SHP77 (cell line): Measurements from ENCODE around the gene TST.
A peak's percentile ranks its signal among the peaks of the same experiment; 100 is the strongest.

Experiments
- DNase-seq, 2 experiments: peaks; one replicate each; lab custom pipeline; 2025; lab: John Stamatoyannopoulos, UW

The TST gene

DNA sequence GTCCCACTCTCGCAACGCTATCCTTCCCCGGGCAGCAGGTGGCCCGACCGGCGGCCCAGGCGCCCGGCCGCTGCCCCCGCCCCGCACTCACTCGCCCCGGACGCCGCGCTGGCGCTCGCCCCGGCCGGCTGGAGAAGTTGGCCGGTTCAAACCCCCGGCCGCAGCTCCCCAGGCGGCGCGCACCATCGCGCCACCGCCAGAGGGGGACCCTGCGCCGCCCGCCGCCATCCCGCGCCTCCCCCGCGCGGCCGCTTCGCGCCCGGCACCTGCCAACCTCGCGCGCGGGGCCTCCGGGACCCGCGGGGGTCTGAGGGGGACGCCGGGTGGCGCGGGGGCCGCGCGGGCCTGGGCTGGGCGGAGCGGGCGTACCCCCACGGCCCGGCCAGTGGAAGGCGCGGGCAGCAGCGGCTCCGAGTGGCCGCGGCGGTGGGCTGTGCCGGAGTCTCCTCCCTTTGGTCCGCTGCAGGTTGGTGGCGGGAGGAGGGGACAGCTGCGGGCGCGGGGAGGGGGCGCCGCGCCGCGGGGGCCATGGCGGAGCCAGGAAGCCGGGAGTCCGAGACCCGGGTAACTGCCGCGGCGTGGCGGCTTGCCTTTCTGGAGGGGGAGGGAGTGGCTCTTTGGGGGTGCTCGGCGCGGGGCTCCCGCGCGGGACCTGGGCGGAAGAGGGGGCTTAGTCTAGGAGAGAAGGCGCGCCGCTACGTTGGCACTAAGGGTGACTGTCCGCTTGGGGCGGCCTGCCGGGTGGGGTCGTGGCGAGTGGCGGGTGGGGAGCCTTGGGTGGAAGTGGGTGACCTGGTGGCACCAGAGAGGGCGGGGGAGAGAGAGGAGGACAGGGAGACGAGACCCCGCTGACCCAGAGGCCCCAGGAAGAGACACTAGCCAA is at the start of gene TST, which contains the start of gene MPST:
TST (minus strand) TSS at position 139 of the 883 bp plus-strand sequence. CDS start 715 bp downstream, outside the sequence.
MPST (plus strand) TSS at position 434 of the 883 bp plus-strand sequence; CDS start at position 529, 95 bp downstream.
- DNase-seq: peak; percentile 65 to 67

DNA sequence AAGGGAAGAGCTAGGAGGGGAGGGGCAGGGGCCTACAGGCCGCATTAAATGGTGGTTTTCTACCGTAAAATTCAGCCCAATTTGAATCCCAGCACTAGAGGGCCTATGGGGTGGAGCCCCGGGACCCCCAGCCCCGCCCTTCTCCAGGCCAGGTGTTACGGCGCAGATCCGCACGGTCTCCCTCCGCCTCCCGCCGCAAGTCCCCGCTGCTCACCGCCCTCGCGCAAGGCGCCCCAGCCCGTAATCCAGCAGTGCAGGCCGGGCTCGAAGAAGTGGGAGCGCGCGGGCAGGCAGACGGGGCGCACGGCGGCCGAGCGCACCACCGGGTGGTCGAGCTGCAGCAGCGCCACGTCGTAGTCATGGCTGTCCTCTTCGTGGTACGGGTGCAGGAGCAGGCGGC is 49.6 kb upstream of the TST start:
- no peak for DNase-seq

DNA sequence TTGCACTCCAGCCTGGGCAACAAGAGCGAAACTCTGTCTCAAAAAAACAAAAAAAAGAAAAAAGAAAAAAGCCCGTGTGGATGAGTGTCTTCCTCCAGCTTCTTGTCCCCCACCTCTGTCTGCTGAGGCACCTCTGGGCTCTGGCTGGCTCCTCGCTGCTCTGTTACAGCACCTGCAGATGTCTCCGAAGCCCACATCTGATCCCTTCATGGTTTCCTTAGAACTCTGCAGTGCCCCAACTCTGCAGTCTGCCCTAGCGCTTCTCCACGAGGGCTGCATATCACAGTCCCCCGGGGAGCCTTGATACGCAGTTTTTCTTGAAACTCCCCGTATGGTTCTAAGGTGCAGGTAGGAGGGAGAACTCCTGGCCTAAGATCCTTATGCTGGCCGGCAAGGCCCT is 48.2 kb upstream of the TST start:
- DNase-seq: no peak

DNA sequence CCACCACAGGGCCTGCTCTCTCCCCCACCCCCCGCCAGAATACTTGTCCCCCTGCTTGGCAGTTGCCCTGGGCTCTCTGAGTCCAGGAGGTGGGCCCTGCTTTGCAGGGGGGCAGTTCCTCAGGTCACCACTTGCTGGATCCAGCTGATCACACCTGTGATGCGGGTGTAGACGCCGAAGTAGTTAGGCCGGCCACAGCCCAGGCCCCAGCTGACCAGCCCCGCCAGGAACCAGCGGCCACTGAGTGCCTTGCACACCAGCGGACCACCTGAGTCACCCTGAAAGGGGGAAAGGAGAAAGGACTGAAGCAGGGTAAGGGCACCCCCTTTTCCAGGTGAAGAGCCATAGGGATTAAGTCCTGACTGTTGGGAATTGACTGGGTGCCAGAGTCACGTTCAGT is 46.7 kb upstream of the TST start:
- DNase-seq: no peak

DNA sequence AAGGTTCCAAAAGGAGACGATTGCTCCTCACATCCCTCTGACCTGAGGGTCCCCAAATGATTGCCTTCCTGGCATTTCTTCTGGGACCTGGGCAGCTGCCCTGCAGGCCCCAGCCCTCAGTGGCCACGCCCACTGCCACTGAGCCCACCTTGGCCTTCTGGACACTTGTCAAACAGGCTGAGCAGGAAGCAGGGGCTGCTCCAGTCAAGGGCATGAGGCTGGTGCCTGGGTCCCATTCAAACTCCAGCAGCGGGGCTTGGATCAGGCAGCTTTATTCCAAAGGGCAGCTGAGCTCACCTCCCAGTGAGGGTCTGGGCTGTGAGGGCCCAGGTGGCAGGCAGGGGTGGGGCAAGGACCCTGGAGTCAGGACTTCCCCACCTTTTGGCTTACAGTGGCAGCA is 45.9 kb upstream of the TST start:
- DNase-seq: no peak

DNA sequence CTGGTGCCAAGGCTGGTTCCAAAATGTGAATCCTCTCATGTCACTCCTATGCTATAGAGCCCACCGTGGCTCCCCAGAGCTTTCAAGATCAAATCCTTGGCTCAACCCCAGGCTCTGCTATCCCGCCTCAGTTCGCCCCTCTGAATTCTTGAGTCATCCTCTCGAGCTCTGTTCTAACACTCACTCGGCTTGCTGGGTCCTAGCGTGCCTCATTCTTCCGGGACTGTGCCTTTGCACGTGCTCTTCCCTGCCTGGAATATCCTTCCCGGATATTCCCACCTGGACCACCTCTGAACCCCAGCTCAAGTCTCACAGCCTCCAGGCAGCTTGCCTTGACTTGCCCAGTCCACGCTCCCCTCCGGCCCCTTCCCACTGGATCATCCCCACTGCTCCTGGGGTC is 45.3 kb upstream of the TST start:
- no peak for DNase-seq

DNA sequence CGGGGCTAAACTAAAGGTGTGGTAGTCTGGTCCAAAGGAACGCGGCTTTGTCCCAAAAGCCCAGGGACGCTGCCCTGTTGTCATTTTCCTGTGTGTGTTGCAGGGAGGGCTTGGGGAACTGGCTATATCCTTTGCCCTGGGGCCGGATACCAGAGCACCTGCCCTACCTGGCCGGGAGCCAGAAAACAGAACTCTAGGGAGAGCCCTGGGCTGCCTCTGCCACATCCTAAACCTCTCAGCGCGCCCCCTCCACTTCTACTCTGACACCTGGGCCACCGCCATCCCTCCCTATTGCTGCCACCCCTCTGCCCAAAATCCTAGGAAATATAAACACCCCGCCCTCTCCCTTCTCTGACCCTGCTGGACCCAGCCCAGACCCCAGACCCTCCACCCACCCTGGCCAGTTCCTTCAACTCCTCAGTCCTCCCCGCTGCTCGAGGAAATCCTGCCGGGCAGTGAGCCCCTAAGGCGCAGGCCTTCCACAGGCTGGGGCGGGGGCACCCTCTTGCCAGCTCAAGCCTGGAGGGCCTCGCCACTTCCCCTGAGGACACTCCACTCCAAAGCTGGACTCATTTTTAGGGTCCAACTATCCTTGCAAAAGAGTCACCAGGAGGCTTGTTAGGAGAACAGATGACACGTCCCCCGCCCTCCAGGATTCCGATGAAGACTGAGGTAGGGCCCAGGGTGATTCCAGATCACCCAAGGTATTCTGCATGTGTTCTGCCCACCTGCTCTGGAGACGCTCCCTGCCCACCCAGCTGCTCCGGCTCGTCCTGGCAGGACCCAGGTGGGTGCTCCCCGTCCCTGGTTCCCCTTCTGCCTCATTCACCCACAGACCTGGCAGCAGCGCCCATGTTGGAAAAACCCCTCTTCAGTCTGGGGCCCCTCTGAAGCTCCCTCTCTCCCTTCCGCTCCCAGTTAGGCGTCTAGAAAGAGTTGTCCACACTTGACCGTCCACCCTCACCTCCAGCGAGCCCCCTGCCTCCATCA is 44.5 kb upstream of the TST start:
- peak; percentile 74 to 85 for DNase-seq

DNA sequence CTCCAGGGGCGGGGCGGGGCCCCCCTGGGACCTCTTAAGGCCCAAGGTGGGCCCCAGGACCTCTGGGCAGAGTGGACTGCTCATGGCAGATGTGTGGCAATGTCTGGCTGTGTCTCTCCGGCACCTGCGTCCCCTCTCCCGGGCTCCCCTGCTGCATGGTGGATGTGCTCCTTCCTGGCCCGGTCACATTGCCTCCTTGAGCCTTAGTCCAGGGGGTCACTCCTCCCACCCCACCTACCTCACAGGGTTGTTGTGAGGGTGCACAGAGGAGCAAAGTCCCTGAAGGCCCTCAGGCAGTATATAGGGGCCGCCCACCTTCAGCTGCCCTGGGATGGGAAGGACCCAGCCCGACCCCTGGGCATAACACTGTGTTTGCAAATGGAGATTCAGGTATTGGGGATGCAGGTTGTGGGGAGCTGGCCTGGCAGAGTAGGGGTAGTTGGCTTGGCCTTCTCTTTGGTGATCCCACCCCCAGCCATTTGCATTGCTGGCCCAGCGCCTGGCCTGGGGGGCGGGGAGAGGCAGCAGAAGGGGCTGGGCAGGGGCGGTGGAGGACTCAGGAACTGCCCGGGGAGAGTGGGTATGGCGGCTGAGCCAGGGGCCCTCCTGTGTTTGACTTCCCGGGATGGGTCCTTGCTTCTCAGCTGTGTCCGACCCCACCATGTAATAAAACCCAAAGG is 43.6 kb upstream of the TST start:
- no peak for DNase-seq

DNA sequence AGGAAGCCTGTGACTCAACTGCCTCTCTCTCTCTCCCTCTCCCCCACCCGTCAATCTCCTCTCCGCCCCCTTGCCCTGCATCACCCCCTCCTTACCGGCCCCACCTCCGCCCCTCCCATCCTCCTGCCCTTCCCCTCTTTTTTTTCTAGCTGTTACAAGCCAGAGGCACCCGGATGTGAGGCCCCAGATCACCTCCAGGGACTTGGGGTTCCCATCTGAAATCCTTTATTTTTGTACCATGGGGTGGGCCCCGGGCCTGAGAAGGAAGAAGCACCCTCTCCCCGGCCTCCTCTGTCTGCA is 43.1 kb upstream of the TST start:
- no peak for DNase-seq

DNA sequence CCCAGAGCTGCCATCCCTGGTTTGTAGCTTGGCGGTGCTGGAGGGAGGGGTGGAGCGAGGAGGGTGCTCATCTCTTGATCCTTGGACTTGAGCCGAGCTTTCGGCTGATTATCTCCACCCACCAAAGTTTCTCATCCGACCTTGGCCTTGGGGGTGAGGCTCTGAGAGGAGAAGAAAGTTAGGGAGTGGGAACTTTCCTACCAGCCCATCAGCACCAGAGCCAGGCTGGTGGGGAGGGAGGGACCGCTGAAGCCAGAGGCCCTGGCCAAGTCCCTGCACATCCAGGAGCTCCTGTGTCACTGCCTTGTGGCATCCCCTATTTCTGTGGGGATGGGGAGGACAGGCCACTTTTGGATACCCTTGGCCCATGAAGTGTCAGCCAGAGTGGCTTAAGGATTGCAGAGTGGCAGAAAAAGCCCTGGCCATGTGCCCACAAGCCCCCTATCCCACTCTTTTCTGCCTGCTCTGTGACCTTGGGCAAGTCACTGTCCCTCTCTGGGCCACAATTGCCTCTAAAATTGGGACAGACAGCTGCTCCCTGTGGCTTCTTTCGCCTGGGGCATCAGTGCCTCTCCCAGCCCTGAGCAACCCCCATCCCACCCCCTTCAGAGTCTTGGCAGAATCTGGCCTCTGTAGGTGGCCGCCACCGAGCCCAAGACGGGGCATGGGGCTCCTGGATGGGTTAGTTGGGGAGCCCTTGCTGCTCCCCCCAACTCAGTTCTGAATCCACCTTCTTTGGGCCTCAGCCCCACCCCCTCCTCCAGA is 42.5 kb upstream of the TST start:
- no peak for DNase-seq

DNA sequence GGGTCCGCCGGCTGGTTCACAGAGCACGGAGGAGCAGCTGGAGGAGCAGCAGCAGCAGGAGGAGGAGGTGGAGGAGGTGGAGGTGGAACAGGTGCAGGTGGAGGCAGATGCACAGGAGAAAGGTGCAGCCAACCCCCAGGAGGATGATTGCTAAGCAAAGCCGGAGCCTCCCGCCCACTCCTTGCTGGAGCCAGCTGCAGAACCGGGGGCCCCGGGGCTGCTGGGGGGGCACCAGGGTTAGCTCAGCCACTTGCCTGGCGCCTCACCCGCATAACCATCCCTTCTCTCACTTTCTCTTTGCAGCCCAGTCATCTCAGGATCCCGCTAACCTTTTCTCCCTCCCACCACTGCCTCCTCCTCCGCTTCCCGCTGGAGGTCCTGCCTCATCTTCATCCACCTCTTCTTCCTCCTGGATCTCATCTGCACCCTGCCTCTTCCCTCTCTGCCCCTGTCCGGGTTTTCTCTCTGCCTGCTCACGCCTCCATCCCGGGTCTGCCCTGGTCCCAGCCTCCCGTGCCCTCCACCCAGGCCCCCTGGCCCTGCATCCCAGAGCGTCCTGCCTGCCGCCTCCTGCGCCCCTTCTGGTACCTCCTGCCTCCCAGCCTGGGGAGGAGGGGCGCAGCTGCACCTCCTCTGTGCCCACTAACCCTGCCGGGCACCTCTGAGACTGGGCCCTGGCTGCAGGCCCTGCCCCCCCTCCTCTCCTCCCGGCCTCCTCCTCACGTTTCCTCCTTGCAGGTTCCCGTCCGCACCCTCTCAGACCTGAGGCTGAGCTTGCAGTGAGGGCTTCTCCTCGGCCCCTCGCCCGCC is 41.8 kb upstream of the TST start:
- DNase-seq: no peak

DNA sequence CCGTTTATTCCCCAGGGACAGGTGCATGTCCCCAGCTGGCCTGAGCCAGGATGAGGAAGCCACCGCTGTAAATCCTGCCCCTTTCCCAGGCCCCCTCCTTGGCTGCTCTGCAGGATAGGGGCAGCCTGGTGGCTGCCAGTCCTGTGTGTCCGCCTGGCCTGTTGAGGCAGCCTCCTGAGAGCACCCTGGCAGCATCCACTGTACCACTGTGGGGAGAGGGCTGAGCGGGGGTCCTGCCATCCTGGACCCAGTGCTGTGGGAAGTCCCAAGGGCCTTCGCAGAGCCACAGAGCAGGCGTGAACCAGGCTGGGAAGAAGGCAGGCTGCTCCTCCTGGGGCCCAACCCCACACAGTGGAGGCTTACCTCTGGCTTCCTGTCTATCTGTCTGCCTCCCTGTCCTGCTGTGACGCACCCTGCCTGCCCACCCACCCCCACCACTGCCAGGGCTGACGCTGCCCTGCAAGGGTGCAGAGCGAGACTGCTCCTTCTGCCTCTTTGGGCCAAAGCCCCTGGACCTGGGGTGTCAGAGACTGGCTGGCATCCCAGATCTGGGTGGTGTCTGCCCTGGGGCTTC is 40.7 kb upstream of the TST start:
- no peak for DNase-seq

DNA sequence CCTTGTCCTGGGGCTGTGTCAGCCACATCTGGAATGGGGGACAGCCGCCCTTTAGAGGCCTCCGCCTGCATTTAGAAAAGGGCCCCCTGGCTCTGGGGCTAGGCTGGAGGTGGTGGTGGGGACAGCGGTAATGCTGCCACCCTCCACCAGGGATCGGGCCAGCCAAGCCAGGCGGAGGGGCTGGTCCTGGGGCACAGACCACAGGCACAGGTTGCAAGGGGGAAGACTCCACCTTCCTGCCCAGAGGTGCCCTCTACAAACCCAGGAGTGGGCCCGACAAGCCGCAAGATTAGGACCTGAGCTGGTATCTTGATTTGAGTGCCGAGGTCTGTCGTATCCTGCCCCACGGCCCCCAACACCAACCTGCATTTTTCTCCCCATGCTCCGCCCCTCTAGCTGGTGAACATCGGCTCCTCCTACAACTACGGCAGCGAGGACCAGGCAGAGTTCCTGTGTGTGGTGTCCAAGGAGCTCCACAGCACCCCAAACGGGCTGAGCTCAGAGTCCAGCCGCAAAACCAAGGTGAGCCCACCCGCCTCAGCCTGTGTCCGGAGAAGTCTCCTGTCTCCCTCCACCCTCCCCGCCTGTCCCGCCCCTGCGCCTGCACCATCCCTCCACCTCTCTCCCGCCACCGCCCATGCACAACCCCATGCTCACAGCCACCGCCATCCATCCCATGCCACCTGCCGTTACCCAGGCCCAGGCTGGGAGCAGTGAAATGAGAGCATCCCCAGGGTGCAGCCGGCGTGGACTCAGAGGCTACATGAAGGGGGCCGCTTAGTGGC is 39.9 kb upstream of the TST start:
- DNase-seq: no peak

DNA sequence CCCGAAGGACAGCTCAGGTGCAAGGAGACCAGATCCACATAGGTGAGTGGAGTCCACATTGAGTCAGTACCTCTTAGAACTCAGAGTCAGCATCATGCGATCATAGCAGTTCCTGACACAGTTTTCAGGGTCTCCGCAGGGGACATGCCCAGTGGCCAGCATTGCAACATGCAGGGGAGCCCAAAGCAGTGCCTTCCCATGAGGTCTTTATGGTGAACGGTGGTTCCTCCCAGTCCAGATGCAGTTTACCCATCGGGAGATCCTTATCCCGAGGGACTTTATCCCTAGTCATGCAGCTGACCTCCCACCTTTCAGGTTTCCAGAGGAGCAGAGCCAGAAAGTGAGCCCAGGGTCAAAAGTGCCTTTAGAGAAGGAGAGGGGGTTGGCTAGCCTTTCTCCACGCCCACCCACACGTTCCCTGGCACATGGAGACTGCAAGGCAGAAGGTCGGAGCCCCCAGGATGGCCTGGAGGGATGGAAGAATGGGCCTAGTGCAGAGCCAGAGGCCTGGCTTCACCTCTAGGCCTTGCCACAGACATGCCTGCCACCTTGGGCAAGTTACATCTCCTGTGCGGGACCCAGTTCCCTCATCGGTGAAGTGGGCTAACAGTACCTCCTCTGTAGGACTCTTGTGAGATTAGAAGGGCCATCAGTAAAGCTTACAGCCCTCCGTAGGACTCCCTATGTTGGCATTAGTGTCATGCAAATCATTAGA is 38.7 kb upstream of the TST start:
- no peak for DNase-seq

DNA sequence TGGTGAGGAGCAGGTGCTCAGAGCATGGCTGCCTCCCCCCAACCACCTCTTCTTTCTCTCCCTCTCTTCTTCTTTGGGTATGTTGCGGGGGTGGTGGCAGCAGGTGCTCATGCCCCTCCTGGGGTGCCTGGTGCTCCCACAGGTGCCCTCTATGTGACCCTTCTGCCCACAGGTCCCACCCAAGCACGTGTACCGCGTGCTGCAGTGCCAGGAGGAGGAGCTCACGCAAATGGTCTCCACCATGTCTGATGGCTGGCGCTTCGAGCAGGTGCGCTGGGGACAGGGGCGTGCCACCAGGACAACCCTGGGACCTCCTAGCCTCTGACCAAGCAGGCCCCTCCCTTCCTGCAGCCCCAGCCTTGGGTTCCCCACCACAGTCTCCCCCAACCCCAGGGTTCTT is 38.0 kb upstream of the TST start:
- no peak for DNase-seq

DNA sequence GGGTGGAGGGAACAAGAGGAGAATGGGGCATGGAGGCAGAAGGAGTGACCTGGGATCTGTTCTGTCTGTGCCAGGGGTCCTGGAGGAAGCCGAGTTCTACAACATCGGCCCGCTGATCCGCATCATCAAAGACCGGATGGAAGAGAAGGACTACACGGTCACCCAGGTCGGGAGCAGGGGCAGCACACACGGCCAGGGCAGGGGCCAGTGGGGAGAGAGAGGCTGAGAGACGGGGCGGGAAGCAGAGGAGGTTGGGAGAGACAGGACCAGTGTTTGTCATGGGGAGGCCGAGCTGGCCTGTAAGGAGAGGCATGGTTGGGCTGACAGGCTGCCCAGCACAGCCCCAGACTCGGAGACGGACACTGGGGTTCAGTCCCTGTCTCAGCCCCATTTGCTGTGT is 37.0 kb upstream of the TST start:
- no peak for DNase-seq

DNA sequence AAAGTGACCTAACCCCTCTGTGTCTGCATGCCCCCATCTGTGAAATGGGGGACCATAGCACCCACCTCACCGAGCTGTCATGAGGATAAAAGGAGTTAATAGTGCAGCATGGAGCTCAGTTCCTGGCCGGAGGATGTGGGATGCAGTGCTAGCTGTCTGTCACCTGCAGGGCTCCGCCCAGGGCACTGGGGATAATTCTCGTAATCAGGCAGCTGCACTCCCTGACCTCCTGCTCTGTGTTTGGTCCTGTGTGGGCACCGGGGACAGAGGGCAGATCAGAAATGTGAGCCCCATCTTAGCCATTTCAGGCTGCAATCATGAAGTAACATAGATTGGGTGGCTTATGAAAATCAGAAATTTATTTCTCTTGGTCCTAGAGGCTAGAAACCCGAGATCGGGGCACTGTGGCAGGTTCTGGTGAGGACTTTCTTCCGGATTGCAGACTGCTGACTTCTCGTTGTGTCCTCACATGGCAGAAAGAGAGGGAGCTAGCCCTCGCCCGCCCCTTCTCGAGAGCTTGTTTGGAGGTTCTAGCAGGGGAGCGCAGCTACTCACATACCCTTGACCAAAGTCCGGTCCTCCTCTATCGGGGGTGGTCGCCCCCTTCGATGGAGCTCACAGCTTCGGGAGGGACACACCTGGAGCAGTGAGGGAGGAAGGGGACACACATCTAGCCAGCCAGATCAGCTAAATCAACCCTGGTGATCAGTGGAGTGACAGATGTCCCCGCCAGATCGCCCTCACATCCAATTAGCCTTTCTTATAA is 35.5 kb upstream of the TST start:
- DNase-seq: no peak

DNA sequence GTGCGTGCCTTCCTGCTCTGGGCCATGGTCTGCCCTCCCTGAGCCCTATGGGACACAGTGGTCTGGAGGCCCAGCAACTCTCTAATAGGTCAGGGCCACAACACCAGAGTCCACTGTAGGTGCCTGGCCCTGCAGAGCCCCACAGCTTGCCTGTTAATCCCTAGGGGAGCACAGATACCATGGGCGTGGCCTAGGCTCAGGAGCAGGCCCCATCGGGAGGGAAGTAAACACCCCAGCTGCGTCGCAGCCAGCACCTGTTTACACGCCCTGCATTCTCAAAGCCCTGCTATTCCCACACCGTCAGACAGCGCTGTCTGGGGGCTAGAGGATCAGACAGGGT is 34.8 kb upstream of the TST start:
- no peak for DNase-seq
